GM18951 (cell line): ENCODE data around the gene WIPF3.

ENCODE experiments used
- POLR2A ChIP-seq: IDR thresholded peaks from 4 replicates; pipeline ENCODE4 v1.6.1; 2011; ENCODE audit warnings: mild to moderate bottlenecking; ENCODE audit not compliant: insufficient read length, insufficient read depth; ENCODE audit errors: extremely low read depth
- in situ Hi-C: fragments of 300-500 bp; cut with MboI; formaldehyde crosslinking; loops from one replicate; pipeline ENCODE4 v1.12.0; 2022; ENCODE audit warnings: low sequenced_read_pairs, mixed read lengths, inconsistent platforms; ENCODE audit not compliant: unreplicated experiment

The WIPF3 gene

DNA sequence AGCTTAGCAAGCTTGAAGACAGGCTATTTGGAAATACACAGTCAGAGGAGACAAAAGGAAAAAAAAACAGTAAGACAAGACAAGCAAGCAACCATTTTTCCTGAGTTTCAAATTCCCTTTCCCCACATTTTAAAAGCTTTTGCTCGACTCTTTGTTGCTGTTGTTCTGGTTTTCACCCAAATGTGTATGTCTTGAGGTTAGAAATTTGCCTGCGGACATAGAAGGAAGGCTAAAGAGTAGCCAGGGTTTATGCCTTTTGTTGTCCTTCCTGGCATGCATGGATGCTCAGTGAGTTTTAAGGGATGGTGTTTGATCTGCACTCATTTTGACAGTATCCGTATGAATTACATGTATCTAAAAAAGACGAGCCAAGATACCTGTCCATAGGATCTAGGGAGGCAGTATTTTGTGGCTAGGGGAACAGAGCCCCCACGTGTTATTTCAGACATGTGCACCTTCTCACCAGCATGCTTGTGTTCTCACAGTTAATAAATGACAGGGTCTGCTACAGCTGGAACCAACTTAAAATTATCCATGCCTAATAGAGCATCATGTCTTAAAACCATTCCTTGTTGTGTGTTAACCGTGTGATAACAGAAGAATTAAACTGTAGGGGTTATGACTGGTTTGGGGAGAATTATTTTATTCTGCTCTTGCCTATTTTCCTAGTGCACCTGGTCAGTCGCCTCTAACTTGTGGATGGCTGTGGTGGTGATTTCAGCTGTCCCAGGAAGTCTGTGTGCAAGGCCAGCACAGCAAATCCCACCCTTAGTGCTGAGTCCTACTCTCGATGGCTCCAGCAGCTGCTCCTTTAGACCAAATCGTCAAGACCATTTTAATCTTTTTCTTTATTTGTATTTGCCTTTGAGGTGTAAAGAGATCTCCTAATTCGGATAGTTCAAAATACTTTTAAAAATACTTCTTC, 9.1 kb downstream of the WIPF3 start:
- in situ Hi-C loops = no loop called here
- TF ChIP-seq POLR2A = no peak

DNA sequence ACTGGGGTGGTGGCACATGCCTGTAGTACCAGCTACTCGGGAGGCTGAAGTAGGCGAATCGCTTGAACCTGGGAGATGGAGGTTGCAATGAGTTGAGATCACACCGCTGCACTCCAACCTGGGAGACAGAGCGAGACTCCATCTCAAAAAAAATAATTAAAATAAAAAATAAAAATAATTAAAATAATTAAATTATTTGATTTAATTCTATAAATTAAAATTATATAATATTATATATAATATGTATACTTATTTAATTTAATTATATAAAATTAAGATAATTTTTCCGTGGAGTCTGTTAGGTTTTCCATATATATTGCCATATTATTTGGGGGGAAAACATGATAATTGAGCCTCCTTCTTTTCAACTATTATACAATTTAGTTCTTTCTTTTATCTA, 12.0 kb downstream of the WIPF3 start:
- no peak for TF ChIP-seq POLR2A
- in situ Hi-C loops = no loop called here

DNA sequence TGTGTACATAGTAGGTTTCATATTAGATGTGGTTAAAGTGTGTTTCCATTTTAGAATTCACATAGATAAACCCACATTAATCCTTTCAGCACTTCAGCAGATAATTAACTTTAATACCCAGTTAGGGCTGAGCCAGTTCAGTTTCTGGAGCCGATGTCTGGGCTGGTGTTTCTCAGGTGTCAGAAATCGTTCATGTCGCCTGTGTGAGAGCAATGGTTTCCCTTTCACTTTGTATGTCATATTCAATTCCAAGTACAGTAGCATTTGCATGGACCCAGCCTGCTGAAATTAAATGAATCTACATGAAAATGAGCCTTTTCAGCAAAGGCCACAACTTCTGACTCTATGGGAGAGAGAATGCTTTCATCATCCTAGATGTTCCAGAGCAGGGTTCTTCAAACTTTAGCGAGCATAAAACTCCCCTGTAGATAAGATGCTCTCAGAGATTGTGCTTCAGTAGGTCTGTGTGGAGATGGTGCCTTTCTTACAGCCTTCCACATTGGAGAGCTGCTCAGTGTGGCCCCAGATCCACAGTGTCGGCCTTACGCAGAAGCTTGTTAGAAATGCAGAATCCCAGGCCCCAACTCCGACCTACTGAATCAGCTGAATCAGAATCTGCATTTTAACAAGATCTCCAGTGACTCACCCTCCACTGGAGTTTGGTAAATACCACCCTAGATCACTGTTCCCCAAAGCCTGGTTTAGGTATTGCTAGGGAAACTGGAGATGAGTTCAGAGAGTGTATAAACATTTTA, 19.6 kb downstream of the WIPF3 start:
- TF ChIP-seq POLR2A = no peak
- in situ Hi-C loops = no loop called here

DNA sequence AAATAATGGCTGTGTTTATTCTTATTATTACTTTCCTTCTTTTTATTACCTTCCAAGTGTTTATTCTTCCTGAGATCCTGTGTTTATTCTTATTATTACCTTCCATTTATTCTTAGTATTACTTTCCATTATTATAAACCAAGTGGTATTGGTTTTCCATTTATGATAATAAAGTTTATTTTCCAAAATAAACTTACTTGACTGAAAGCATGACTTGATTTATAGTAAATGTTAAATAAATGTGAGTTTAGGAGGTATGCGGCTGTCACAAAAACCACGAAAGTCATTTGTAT, 20.2 kb downstream of the WIPF3 start:
- no peak for TF ChIP-seq POLR2A
- in situ Hi-C loops = no loop called here

DNA sequence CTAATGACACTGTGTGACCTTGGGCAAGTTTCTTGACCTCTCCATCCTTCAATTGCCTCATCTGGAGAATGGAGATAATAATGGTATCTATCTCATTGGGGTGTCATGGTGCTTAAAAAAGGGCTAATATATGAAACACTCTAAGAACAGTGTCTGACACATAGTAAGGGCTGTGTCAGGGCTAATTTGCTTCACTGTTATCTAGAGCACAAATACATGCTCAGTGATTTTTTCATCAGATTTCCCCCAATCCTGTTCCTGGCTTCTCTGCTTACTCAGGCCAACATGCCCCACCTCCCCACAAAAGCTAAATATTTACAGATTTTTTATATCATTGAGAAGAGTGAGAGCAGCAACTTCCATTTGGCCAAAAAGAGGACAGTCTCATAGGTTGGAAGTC, 20.6 kb downstream of the WIPF3 start:
- TF ChIP-seq POLR2A = no peak
- in situ Hi-C loops = no loop called here

DNA sequence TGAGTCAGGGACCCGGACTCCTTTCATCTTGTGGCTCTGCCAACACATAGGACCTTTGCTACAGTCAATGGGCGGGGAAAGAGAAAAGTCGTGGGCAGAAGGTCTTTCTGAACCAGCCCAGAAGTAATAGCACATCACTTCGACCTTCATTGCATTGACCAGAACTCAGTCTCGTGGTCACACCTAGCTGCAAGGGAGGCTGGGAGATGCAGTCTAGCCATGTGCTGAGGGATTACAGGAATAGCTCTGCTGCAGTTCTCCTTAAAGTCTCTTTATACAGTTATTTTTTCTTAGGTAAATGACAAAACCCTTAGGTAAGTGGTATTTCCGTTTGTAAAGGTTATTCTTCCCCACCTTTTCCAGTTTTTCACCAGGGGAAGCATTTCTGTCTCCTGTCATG, 25.4 kb downstream of the WIPF3 start:
- in situ Hi-C loops = no loop called here

DNA sequence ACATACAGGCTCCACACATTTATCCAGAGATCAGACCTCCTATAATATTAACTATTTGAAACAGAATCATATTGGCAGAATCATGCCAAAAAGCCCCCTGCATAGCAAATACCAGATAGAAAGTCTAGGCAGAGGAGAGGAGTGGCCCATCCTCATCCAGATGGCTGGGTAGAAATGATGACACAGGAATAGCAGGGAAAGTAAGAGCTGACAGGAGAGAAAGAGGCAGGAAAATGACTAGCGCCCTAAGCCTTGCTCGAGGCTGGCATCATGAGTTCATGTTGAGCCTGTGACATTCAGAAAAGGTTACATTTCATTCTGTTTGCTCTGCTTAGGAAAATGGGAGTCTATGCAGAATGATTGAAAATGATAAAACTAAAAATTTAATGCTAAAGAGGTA, 27.6 kb downstream of the WIPF3 start:
- TF ChIP-seq POLR2A = no peak
- in situ Hi-C loops = no loop called here

More for the DNA sequence above, 25.4 kb downstream of the WIPF3 start:
- no peak for TF ChIP-seq POLR2A

DNA sequence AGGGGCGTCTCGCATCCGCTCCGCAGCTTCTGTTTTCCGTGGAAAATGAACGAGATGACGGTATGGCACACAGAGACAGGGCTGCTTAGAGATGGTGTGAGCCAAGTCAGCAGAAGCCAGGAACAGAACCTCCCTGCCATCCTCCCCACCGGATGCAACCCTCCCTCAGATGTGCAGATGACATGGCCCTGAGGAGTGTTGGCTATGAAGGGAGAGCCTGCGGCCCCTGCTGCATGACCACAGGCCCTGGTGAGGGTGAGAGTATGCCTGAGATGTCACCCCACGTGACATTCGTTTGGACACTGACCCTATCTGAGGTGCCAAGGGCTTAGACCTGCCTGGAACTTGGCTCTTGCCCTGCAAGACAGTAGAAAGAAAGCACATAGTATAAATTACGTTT, 29.4 kb downstream of the WIPF3 start:
- no peak for TF ChIP-seq POLR2A
- in situ Hi-C loops = no loop called here

DNA sequence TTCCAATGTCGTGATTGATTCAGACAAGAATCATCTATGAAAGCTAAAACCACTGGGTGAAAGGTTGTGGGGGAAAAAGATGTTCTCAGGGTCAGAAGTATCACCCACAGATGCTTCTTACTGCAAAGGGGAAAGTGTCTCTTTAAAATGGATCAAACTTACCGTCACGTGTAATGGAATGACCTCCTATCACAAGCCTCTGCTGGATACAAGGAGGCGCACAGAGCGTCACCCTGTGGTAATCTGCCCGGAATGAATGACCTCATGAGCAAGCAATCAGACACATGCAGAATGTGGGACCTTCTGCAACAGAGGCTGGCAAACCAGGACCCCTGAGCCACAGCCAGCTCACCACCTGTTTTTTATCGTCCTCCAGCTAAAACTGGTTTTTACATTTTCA, 33.0 kb downstream of the WIPF3 start:
- in situ Hi-C loops = no loop called here
- TF ChIP-seq POLR2A = no peak

DNA sequence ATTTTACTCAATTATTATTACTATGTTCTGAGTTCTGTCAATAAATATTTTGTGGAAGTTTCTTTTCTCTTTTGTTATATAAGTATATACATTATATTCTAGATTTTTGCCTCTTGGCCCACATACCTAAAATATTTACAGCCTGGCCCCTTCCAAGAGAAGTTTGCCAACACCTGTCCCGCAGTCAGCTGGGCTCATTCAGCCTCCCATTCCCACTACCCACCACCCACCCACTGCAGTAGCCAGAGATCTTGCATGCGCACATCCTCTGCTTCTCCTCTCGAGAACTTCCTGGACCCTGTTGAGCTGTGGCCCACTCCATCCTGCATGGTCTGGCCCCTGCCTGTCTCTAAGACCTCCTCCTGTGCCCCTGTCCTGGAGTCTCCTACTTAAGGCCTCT, 33.6 kb downstream of the WIPF3 start:
- in situ Hi-C loops = no loop called here
- no peak for TF ChIP-seq POLR2A

DNA sequence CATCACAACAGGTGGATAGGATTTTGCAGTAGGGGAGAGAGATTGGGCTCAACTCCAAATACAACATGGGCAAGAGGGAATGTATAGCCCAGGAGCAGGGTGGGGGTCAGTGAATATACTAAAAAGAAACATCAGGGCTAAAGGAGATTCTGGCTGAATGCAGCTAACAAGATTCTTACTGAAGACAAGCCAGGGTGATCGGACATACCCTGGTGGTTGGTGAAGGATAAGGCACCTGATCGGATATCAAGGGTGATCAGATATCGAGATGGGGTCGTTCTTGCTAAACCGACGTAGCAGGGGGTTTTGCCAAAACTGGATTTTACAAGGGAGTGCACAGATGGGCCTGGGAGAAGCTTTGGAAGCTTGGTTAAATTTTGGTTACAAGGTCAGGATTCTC, 34.4 kb downstream of the WIPF3 start:
- in situ Hi-C loops = no loop called here
- TF ChIP-seq POLR2A = no peak

DNA sequence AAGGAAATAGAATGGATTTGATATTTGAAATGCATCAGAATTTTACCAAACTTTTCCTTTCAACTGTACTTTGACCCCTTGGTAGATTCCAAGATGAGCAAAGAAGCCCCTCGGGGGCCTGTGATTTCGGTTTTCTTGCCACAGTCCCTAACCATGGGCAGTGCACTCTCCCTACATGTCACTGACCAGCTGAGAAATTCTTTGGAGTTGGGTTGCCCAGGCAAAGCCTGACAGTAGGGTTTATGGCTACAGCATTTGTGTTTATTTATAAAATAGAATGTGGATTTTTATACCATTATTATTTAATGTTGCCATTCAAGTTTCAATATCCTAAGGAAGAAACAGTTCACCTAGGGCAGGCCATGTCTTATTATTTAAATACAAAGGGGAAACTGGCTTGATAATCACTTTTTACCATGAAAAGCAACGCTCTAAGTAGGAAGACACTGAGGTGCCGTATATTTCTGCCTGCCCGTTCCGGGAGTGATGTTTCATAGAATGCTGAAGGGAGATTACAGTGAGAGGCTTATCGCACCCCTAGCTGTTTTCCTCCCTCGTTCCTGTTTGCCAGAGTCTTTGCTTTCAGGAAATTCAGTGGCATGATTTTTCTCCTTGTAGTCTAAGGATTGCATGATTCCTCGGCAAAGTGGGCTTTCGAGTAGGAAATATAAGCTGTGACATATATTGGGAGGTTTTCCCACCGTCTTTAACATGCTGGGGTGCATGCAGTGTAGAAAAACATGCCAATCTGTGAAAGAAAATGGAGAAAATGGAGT, 35.8 kb downstream of the WIPF3 start:
- in situ Hi-C loops = no loop called here
- TF ChIP-seq POLR2A = no peak

DNA sequence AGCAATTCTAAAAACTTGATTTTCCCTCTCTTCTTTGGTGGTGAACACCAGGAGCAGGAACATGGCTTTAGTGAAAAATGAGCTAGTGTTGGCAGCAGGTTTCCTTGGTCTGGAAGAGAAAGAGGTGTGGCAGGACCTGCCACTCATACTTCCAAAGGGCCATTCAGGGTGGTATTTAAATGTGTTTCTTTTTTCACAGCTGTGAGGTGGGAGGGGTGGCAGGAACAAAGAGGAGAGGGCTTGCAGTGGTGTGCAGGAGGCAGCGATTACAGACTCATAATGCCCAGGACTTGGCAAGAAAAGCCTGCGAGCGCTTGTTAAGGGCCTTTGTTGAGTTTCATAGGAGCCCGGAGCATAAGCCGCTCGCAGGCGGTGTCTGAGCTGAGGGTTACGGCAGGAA, 36.8 kb downstream of the WIPF3 start:
- no peak for TF ChIP-seq POLR2A
- in situ Hi-C loops = no loop called here
